CD4-positive, alpha-beta T cell treated with Interleukin-1 beta for 1 hour (primary cell): Measurements from ENCODE around the gene ABHD15.

ENCODE experiments used
- DNase-seq, 2 donors: peaks; one replicate each; pipeline ENCODE4 v3.0.0-alpha.2; 2020 to 2022

The ABHD15 gene

GRCh38 chr17:29514792-29515191, 52.0 kb downstream of the ABHD15 start:
- DNase-seq = no peak

DNA sequence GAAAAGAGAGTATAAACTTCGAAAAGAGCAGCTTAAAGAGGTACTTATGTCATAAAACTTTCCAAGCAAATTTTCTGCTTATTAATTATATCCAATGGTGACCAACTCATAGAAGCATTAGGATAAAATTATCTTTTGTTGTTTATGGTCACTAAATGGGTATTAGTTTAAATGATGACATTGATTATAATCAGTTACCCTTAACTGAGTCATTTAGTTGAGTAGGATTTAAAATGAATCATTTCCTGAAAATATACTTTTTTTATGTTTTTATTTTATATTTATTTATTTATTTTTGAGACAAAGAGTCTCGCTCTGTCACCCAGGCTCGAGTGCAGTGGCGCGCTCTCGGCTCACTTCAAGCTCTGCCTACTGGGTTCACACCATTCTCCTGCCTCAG, 55.9 kb downstream of the ABHD15 start:
- no peak for DNase-seq
